Tibial nerve (tissue), 4 donors: Measurements from ENCODE around the gene PHF19. TPM values are rescaled to one million over a fixed set of nuclear protein-coding genes. Genes with fewer than 3 reads are reported as not detected.

Experiments
- DNase-seq, 2 donors: peaks; one replicate each; pipeline ENCODE4 v3.0.0-alpha.2; 2019; ENCODE audit warnings: low spot score in 2 of 2
- H3K27ac ChIP-seq, 4 donors: fragments of 200-600 bp; sonication (generic) in 3 of 4; one replicate each; pipeline ENCODE4 v1.5.1; 2017 to 2019; ENCODE audit warnings: mild to moderate bottlenecking in 1 of 4
- H3K27me3 ChIP-seq, 2 donors: fragments of 200-600 bp; sonication (generic) in 1 of 2; one replicate each; pipeline versions ENCODE4 v1.5.1 to v1.6.0; 2017 to 2019
- H3K36me3 ChIP-seq, 3 donors: fragments of 200-600 bp; sonication (generic); one replicate each; pipeline ENCODE4 v1.5.1; 2018 to 2019
- H3K4me1 ChIP-seq, 4 donors: fragments of 200-600 bp; sonication (generic) in 3 of 4; one replicate each; pipeline ENCODE4 v1.5.1; 2017 to 2019
- H3K4me3 ChIP-seq, 4 donors: fragments of 200-600 bp; sonication (generic) in 3 of 4; one replicate each; pipeline ENCODE4 v1.5.1; 2017 to 2019; ENCODE audit warnings: mild to moderate bottlenecking in 1 of 4, moderate library complexity in 1 of 4
- H3K9me3 ChIP-seq, 4 donors: fragments of 200-600 bp; sonication (generic) in 3 of 4; one replicate each; pipeline ENCODE4 v1.5.1; 2017 to 2019
- CTCF ChIP-seq, 5 experiments: fragments of 200-600 bp in 3 of 5; fragments of 450-650 bp in 2 of 5; sonication (generic) in 3 of 5; IDR thresholded peaks; one replicate each; pipeline ENCODE4 v1.5.1; 2016 to 2019; ENCODE audit warnings: antibody characterized with exemption in 5 of 5, mild to moderate bottlenecking in 3 of 5, moderate library complexity in 2 of 5
- EP300 ChIP-seq, 2 donors: sonication (generic); formaldehyde crosslinking; IDR thresholded peaks; one replicate each; pipeline ENCODE4 v1.6.1; 2017; ENCODE audit warnings: antibody characterized with exemption in 2 of 2, mild to moderate bottlenecking in 1 of 2
- POLR2A ChIP-seq, 2 donors: fragments of 450-650 bp; IDR thresholded peaks; one replicate each; pipeline ENCODE4 v1.6.1; 2017; ENCODE audit warnings: antibody characterized with exemption in 2 of 2, mild to moderate bottlenecking in 2 of 2, moderate library complexity in 2 of 2
- total RNA-seq, 4 donors: library from RNA; depleted of rRNA; stranded (reverse); fragments of >200 nt; gene quantifications; one replicate each; pipeline ENCODE4 v1.1.0, GENCODE V29; 2016

Gene PHF19
- total RNA-seq, 4 donors from 2014 or later = 31.2 to 61.6 (median 44.3) TPM

GRCh38 chr9:120808931-120809330, 68.1 kb downstream of the PHF19 start:
- no peaks in the 10 kb centered on the region for H3K27me3 ChIP-seq
- no peak overlapping the region for H3K4me3 ChIP-seq
- no peaks in the 10 kb centered on the region for H3K4me1 ChIP-seq
- DNase-seq = no peak
- H3K27ac ChIP-seq = no peak overlapping the region
- TF ChIP-seq EP300 (IDR thresholded peaks at IDR 0.05) (no peak), CTCF (IDR thresholded peaks at IDR 0.05) (no peak), POLR2A (IDR thresholded peaks at IDR 0.05) (no peak)
- H3K36me3 ChIP-seq = peaks cover 0 to 34% (median 0%) of the 10 kb centered on the region in 3 donors
- H3K9me3 ChIP-seq = peaks cover 0 to 56% (median 11%) of the 10 kb centered on the region in 4 donors

- TF ChIP-seq CTCF (IDR thresholded peaks at IDR 0.05) (no peak), EP300 (IDR thresholded peaks at IDR 0.05) (no peak), POLR2A (IDR thresholded peaks at IDR 0.05) (no peak)
- no peak for DNase-seq
- Histone ChIP-seq H3K4me1 (no peaks in the 10 kb centered on the region), H3K36me3 (peaks cover 0 to 34% (median 0%) of the 10 kb centered on the region in 3 donors), H3K9me3 (peaks cover 0 to 56% (median 11%) of the 10 kb centered on the region in 4 donors), H3K27me3 (no peaks in the 10 kb centered on the region), H3K4me3 (no peak overlapping the region), H3K27ac (no peak overlapping the region)
Measured at GRCh38 chr9:120807607-120808379, 69.2 kb downstream of the PHF19 start.

Other genes with a start within 250 kb of the PHF19 start
- 100 to 1,000 TPM in 1 of 4 donors, 10 to 100 TPM in 3; 62.1 to 113 (median 91.8) TPM for gene MEGF9, start 162.7 kb downstream of the PHF19 start, total RNA-seq
- gene FBXW2, start 83.8 kb downstream of the PHF19 start, total RNA-seq = 10 to 100 TPM; 33.9 to 56.6 (median 45.7) TPM
- 10 to 100 TPM; 33.9 to 37.7 (median 37.4) TPM for gene PSMD5, start 34.3 kb downstream of the PHF19 start, total RNA-seq
- 10 to 100 TPM; 12.3 to 21.0 (median 19.8) TPM for gene TRAF1, start 49.6 kb upstream of the PHF19 start, total RNA-seq
- 10 to 100 TPM; 18.9 to 33.0 (median 23.2) TPM for gene C5, start 173.1 kb upstream of the PHF19 start, total RNA-seq
- gene CNTRL, start 197.8 kb upstream of the PHF19 start, total RNA-seq = 10 to 100 TPM; 23.4 to 32.7 (median 31.0) TPM